Vagina (tissue), 2 donors: ENCODE measurements around the gene JAKMIP3. TPM values are rescaled to one million over a fixed set of nuclear protein-coding genes. Genes with fewer than 3 reads are reported as not detected.

ENCODE experiments used
- DNase-seq, 2 donors: peaks; one replicate each; pipeline ENCODE4 v3.0.0-alpha.2; 2017; ENCODE audit errors: extremely low spot score in 2 of 2
- H3K27ac ChIP-seq: fragments of 200-600 bp; sonication (generic); one replicate; pipeline ENCODE4 v1.5.1; 2019
- H3K27me3 ChIP-seq: fragments of 200-600 bp; sonication (generic); one replicate; pipeline ENCODE4 v1.5.1; 2019
- H3K36me3 ChIP-seq, 2 donors: fragments of 200-600 bp; sonication (generic); one replicate each; pipeline ENCODE4 v1.5.1; 2017 to 2019
- H3K4me1 ChIP-seq: fragments of 200-600 bp; sonication (generic); one replicate; pipeline ENCODE4 v1.5.1; 2019
- H3K4me3 ChIP-seq, 2 donors: fragments of 200-600 bp; sonication (generic); 1 replicate in 1 of 2; 2 replicates in 1 of 2; pipeline ENCODE4 v1.5.1; 2016 to 2019
- H3K9me3 ChIP-seq: fragments of 200-600 bp; sonication (generic); one replicate; pipeline ENCODE4 v1.5.1; 2019
- CTCF ChIP-seq, 3 experiments: fragments of 450-650 bp in 2 of 3; fragments of 200-600 bp in 1 of 3; sonication (generic) in 1 of 3; IDR thresholded peaks; one replicate each; pipeline ENCODE4 v1.5.1; 2017 to 2019; ENCODE audit warnings: antibody characterized with exemption in 3 of 3, mild to moderate bottlenecking in 2 of 3, moderate library complexity in 2 of 3
- POLR2A ChIP-seq, 2 donors: fragments of 450-650 bp; IDR thresholded peaks; one replicate each; pipeline ENCODE4 v1.6.1; 2017; ENCODE audit warnings: antibody characterized with exemption in 2 of 2, mild to moderate bottlenecking in 2 of 2, moderate library complexity in 2 of 2
- POLR2AphosphoS5 ChIP-seq, 2 donors: sonication (generic); formaldehyde crosslinking; IDR thresholded peaks; one replicate each; pipeline ENCODE4 v1.9.0; 2017; ENCODE audit warnings: antibody characterized with exemption in 2 of 2, mild to moderate bottlenecking in 2 of 2, low read depth in 1 of 2; ENCODE audit not compliant: insufficient read depth in 1 of 2
- intact Hi-C: fragments of 100-400 bp; cut with DNase I; formaldehyde crosslinking; loops from one replicate; pipeline ENCODE4 v1.15.1; 2023
- total RNA-seq: library from RNA; depleted of rRNA; stranded (reverse); fragments of >200 nt; gene quantifications from one replicate; pipeline ENCODE4 v1.2.3, GENCODE V29; 2016

Gene JAKMIP3
- total RNA-seq, 1 donor from 2014 or later: 0.49 TPM

- intact Hi-C loops: no loop called here
- H3K4me3 ChIP-seq: no peak overlapping the region
- DNase-seq: no peak
- no peaks in the 10 kb centered on the region for H3K36me3 ChIP-seq
- H3K9me3 ChIP-seq: peaks cover 10% of the 10 kb centered on the region
- no peak overlapping the region for H3K27ac ChIP-seq
- TF ChIP-seq POLR2A (IDR thresholded peaks at IDR 0.05): no peak
- no peak for TF ChIP-seq CTCF (IDR thresholded peaks at IDR 0.05)
- TF ChIP-seq POLR2AphosphoS5 (IDR thresholded peaks at IDR 0.05; ENCODE audit: insufficient read depth in 1 of 2, low read depth in 1 of 2): no peak
- no peaks in the 10 kb centered on the region for H3K4me1 ChIP-seq
- H3K27me3 ChIP-seq: no peaks in the 10 kb centered on the region
Measured at GRCh38 chr10:132057191-132057681, 8.5 kb upstream of the JAKMIP3 start.

- intact Hi-C loops: no loop called here
- no peak for TF ChIP-seq POLR2AphosphoS5 (IDR thresholded peaks at IDR 0.05; ENCODE audit: insufficient read depth in 1 of 2, low read depth in 1 of 2)
- no peak for TF ChIP-seq CTCF (IDR thresholded peaks at IDR 0.05)
- no peak for TF ChIP-seq POLR2A (IDR thresholded peaks at IDR 0.05)
- Histone ChIP-seq H3K4me1 (no peaks in the 10 kb centered on the region), H3K9me3 (peaks cover under 1% of the 10 kb centered on the region), H3K27ac (no peak overlapping the region), H3K27me3 (no peaks in the 10 kb centered on the region), H3K36me3 (no peaks in the 10 kb centered on the region), H3K4me3 (no peak overlapping the region)
- DNase-seq: no peak
Measured at GRCh38 chr10:132058111-132058745, 7.5 kb upstream of the JAKMIP3 start.

- peak in 1 of 2 donors; percentile 94 for DNase-seq
- TF ChIP-seq POLR2A (IDR thresholded peaks at IDR 0.05) (no peak), CTCF (IDR thresholded peaks at IDR 0.05) (no peak), POLR2AphosphoS5 (IDR thresholded peaks at IDR 0.05; ENCODE audit: insufficient read depth in 1 of 2, low read depth in 1 of 2) (no peak)
- Histone ChIP-seq H3K27ac (no peak overlapping the region), H3K4me1 (no peaks in the 10 kb centered on the region), H3K27me3 (no peaks in the 10 kb centered on the region), H3K4me3 (no peak overlapping the region), H3K36me3 (no peaks in the 10 kb centered on the region), H3K9me3 (no peaks in the 10 kb centered on the region)
- intact Hi-C loops: no loop called here
Measured at GRCh38 chr10:132058793-132059759, 6.7 kb upstream of the JAKMIP3 start.

- Histone ChIP-seq H3K9me3 (no peaks in the 10 kb centered on the region), H3K27me3 (no peaks in the 10 kb centered on the region), H3K27ac (no peak overlapping the region), H3K4me1 (peaks cover 3% of the 10 kb centered on the region), H3K4me3 (no peak overlapping the region), H3K36me3 (no peaks in the 10 kb centered on the region)
- peak in 1 of 2 donors; percentile 84 for DNase-seq
- TF ChIP-seq CTCF (IDR thresholded peaks at IDR 0.05) (no peak), POLR2AphosphoS5 (IDR thresholded peaks at IDR 0.05; ENCODE audit: insufficient read depth in 1 of 2, low read depth in 1 of 2) (no peak), POLR2A (IDR thresholded peaks at IDR 0.05) (no peak)
- intact Hi-C loops: no loop called here
Measured at GRCh38 chr10:132059760-132060508, 5.8 kb upstream of the JAKMIP3 start.
